D721Med (cell line): ENCODE data around the gene TTYH1.

Source experiments
- DNase-seq: peaks from one replicate; pipeline ENCODE4 v3.0.0; 2011; ENCODE audit warnings: low spot score; ENCODE audit not compliant: insufficient read length
- FAIRE-seq: peaks from 2 replicates; lab custom pipeline; 2011; peaks lifted over from hg19 to GRCh38; lab: Jason Lieb, UNC
- CTCF ChIP-seq: IDR thresholded peaks from 2 replicates; pipeline ENCODE4 v1.5.1; 2012; ENCODE audit warnings: mild to moderate bottlenecking, control low read depth; ENCODE audit not compliant: insufficient read depth; ENCODE audit errors: missing control alignments

Gene TTYH1

GRCh38 chr19:54420383-54421168, 5.3 kb downstream of the TTYH1 start:
- FAIRE-seq (no peak), DNase-seq (no peak)
- no peak for TF ChIP-seq CTCF

- FAIRE-seq (no peak), DNase-seq (no peak)
- no peak for TF ChIP-seq CTCF
Observed at GRCh38 chr19:54421169-54421516, 5.9 kb downstream of the TTYH1 start.

DNA sequence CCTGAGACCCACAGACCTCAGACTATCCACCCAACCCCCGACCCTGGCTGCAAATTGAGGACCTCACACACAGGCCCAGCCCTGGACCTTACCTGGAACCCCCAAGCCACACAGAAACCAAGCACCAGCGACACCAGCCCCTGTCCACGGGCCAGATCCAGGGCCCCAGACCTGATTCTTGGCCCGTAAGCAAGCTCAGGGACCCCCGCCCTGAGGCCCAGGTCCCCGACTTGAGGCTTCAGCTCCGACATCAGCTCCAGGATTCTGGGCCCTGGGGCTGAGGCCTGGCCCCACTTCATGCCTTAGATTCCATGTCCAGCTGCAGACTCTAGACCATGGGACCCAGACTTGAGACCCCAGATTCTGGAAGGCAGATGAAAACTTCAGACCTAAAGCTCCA, 6.3 kb downstream of the TTYH1 start:
- DNase-seq, result no peak
- no peak for TF ChIP-seq CTCF
- FAIRE-seq, result no peak

- DNase-seq (no peak), FAIRE-seq (no peak)
- no peak for TF ChIP-seq CTCF
Observed at GRCh38 chr19:54422136-54422535, 6.9 kb downstream of the TTYH1 start.

GRCh38 chr19:54424201-54424600, 8.9 kb downstream of the TTYH1 start:
- no peak for FAIRE-seq

DNA sequence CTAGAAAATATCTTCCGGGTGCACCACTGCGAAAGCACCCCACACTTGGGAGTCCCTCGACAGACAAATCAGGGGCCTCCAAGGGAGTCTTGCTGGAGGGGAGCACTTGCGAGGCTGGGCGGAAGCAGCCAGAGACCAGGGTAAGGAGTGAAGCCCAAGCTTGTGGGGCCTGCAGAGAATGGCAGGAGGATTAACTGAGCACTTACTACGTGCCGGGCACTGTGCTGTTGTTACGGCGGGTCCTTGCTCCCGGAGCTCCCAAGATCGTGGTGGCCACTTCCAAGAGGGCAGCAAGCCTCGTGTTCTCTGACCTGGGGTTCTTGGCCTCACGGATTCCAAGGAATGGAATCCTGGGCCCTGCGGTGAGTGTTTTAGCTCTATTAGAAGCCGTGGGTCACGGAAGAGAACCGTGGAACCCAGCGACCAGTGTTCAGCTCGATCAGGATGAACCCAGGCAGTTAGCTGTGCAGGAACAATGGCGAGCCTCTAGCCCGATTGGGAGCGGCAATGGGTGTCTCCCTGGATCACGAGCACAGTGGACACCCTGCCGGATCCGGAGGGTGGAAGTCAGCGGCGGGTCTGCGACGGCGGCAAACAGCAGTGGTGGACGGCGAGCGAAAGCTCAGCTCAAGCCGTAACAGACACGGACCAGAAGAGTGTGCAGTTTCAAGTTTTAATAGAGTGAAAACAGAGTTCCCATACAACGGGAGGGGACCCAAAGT, 9.6 kb downstream of the TTYH1 start:
- no peak for TF ChIP-seq CTCF
- FAIRE-seq, result no peak
- no peak for DNase-seq

More at GRCh38 chr19:54424201-54424600, 8.9 kb downstream of the TTYH1 start:
- DNase-seq, result no peak
- TF ChIP-seq CTCF, result no peak

- DNase-seq, result no peak
- TF ChIP-seq CTCF, result no peak
- FAIRE-seq, result no peak
Observed at GRCh38 chr19:54425382-54425723, 10.1 kb downstream of the TTYH1 start.
